ENCODE measurements around the gene SEM1. TPM values are rescaled to one million over a fixed set of nuclear protein-coding genes. Genes with fewer than 3 reads are reported as not detected.

Gene SEM1
- total RNA-seq, 4 donors from 2014 or later: 3.3 to 39.2 (median 27.8) TPM

DNA sequence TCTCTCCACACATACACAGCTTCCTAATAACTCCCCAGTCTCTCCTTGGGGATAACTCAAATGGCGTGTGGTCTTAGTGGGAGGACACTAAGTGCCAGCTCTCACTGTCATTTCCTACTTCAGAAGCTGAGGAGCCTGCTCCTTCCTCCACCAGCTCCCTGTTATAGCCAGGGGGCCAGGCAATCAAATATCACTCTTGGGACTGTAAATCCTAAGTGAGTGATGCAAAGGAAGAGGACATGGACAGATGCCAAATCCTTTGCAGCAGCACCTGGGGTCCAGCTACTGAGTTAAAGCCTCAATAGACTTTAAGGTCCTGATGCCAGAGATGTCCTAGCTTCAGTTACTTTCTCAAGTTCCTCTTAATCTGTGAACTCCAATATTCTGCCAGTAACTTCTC lies 34.1 kb downstream of the SEM1 start:
- TF ChIP-seq CTCF (IDR thresholded peaks at IDR 0.05) (no peak), POLR2A (IDR thresholded peaks at IDR 0.05) (no peak)
- no peaks in the 10 kb centered on the region for H3K4me1 ChIP-seq
- no peaks in the 10 kb centered on the region for H3K36me3 ChIP-seq
- intact Hi-C loops (cut with DNase I; ENCODE audit: low total_unique reads): no loop called here
- H3K27me3 ChIP-seq: no peaks in the 10 kb centered on the region
- H3K4me3 ChIP-seq: no peak overlapping the region
- DNase-seq: no peak
- H3K9me3 ChIP-seq: no peaks in the 10 kb centered on the region
- H3K27ac ChIP-seq: no peak overlapping the region

GRCh38 chr7:96674565-96674964 lies 35.1 kb downstream of the SEM1 start:
- no peaks in the 10 kb centered on the region for H3K9me3 ChIP-seq
- H3K36me3 ChIP-seq: no peaks in the 10 kb centered on the region
- no peaks in the 10 kb centered on the region for H3K4me1 ChIP-seq
- no peak for DNase-seq
- intact Hi-C loops (cut with DNase I; ENCODE audit: low total_unique reads): no loop called here
- H3K27ac ChIP-seq: no peak overlapping the region
- no peaks in the 10 kb centered on the region for H3K27me3 ChIP-seq
- TF ChIP-seq CTCF (IDR thresholded peaks at IDR 0.05): no peak
- TF ChIP-seq POLR2A (IDR thresholded peaks at IDR 0.05): no peak
- H3K4me3 ChIP-seq: no peak overlapping the region

- no peaks in the 10 kb centered on the region for H3K9me3 ChIP-seq
- no peak for DNase-seq
- TF ChIP-seq CTCF (IDR thresholded peaks at IDR 0.05): no peak
- no peak for TF ChIP-seq POLR2A (IDR thresholded peaks at IDR 0.05)
- intact Hi-C loops (cut with DNase I; ENCODE audit: low total_unique reads): no loop called here
- H3K4me3 ChIP-seq: no peak overlapping the region
- no peaks in the 10 kb centered on the region for H3K27me3 ChIP-seq
- H3K4me1 ChIP-seq: no peaks in the 10 kb centered on the region
- H3K36me3 ChIP-seq: no peaks in the 10 kb centered on the region
- no peak overlapping the region for H3K27ac ChIP-seq
Measured at GRCh38 chr7:96671854-96672253, 37.8 kb downstream of the SEM1 start.

DNA sequence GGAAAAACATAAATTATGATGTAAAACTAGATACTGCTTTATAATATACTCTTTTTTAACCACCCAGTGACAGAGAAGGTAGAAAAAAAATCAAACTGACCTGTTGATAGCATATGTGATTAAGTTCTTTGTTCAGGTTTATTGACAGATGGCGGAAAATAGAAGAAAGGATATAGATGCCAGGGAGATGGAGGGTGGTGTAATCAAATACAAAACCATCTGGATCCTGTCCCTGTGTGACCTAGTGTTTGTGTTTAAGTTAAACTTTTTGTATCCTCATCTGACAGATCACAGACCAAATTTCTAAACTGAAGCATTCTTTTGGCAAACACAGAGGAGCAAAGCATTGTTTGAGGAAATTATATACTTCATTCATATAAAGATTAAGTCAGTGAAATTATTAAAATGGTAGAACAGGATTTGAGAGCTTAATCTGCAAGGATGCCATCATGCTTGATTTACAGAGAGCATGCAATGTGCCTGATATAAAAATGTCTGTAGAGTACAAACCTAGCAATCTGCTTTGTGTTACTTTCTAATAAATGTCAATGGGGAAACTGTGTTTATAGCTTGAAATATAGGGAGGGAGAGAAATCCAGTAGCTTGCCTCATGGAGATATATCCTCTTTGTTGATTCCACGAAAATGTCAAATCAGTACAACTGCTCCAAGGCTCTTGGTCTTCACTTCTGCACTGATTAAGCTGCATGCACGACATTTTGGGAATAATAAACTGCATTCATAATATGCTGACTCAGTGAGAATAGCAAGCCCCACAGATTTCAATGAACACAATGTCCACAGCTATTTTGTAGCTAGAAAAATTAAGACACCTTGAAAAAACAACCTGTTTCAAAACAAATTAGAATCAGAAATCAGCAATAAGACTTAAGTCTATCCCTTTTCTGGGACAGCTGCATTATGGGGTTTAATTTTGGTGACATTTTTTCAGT lies 39.0 kb downstream of the SEM1 start:
- intact Hi-C loops (cut with DNase I; ENCODE audit: low total_unique reads): no loop called here
- Histone ChIP-seq H3K27ac (no peak overlapping the region), H3K9me3 (no peaks in the 10 kb centered on the region), H3K4me3 (no peak overlapping the region), H3K36me3 (no peaks in the 10 kb centered on the region), H3K27me3 (no peaks in the 10 kb centered on the region), H3K4me1 (no peaks in the 10 kb centered on the region)
- TF ChIP-seq POLR2A (IDR thresholded peaks at IDR 0.05): no peak
- TF ChIP-seq CTCF (IDR thresholded peaks at IDR 0.05): no peak
- no peak for DNase-seq

DNA sequence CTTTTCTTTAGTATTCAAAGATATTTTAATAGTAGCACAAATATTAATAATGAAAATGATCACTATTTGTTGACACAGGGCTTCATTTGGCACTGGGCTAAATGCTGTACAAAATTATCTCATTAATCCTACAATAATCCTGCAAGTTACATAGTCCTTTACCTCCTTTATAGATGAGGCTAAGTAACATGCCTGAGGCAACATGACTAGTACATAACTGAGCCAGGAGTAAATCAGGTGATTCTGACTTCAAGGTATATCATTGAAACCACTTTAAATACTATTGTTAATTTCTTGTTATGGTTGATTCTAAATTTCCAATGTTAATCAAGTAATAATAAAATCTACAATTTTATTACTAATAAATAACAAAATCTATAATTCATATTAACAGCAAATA lies 39.8 kb downstream of the SEM1 start:
- H3K9me3 ChIP-seq: no peaks in the 10 kb centered on the region
- DNase-seq: no peak
- intact Hi-C loops (cut with DNase I; ENCODE audit: low total_unique reads): no loop called here
- H3K4me3 ChIP-seq: no peak overlapping the region
- no peak overlapping the region for H3K27ac ChIP-seq
- H3K36me3 ChIP-seq: no peaks in the 10 kb centered on the region
- H3K4me1 ChIP-seq: no peaks in the 10 kb centered on the region
- H3K27me3 ChIP-seq: no peaks in the 10 kb centered on the region
- TF ChIP-seq CTCF (IDR thresholded peaks at IDR 0.05) (no peak), POLR2A (IDR thresholded peaks at IDR 0.05) (no peak)

All from uterus (tissue), 4 donors.